ENCODE data around the gene WNK2.
"Not testable (repeated sequence)": the region's sequence is repeated elsewhere in the genome, so short reads cannot be mapped to it uniquely, and the experiment has no call there.

Gene WNK2

GRCh38 chr9:93361995-93362394 lies 178.1 kb downstream of the WNK2 start:
- H3K4me3 ChIP-seq: no peak overlapping the region
- no peaks in the 10 kb centered on the region for H3K36me3 ChIP-seq (ENCODE audit: insufficient read depth, low read length)
- no peak overlapping the region for H3K27ac ChIP-seq
- no peaks in the 10 kb centered on the region for H3K9me3 ChIP-seq (ENCODE audit: low read depth, low read length)
- DNase-seq (ENCODE audit: low read depth, low spot score): no peak
- no peak overlapping the region for H3K9ac ChIP-seq (ENCODE audit: insufficient read length)
- TF ChIP-seq EZH2 (IDR thresholded peaks at IDR 0.05) (no peak), POLR2AphosphoS5 (IDR thresholded peaks at IDR 0.05; ENCODE audit: borderline replicate concordance, low read depth, low read length) (no peak), FOXP2 (optimal IDR thresholded peaks at IDR 0.05; ENCODE audit: control extremely low read depth, extremely low read length, insufficient read depth) (no peak)

DNA sequence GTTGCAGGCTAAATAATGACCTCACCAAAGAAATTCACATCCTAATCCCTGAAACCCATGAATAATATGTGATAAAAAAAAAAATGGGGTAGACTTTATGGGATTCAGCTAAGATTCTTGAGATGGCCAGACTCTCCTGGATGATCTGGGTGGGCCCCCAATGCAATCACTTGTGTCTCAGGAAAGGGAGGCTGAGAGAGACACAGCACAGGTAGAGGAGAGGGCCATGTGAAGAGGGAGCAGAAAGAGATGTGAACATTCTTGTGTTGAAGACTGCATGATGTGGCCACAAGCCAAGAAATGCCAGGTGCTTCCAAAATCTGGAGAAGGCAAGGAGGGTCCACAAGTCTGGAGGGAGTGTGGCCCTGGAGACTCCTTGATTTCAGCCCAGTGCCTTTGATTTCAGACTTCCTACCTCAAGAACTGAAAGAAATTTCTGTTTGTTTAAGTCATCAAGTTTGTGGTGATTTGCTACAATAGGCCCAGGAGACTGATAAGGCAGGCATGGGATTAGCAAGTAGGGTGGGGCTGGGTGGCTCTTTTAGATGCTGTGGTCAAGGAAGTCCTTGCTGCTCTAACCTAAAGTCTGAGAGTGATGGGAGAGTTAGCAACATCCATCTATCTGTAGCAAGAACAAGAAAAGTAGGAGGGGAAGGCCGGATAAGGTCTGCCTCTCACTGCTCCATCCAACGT lies 180.9 kb downstream of the WNK2 start:
- no peaks in the 10 kb centered on the region for H3K36me3 ChIP-seq (ENCODE audit: insufficient read depth, low read length)
- no peak overlapping the region for H3K27ac ChIP-seq
- H3K9me3 ChIP-seq (ENCODE audit: low read depth, low read length): no peaks in the 10 kb centered on the region
- H3K9ac ChIP-seq (ENCODE audit: insufficient read length): no peak overlapping the region
- H3K4me3 ChIP-seq: no peak overlapping the region
- no peak for TF ChIP-seq EZH2 (IDR thresholded peaks at IDR 0.05)
- TF ChIP-seq POLR2AphosphoS5 (IDR thresholded peaks at IDR 0.05; ENCODE audit: borderline replicate concordance, low read depth, low read length): no peak
- no peak for TF ChIP-seq FOXP2 (optimal IDR thresholded peaks at IDR 0.05; ENCODE audit: control extremely low read depth, extremely low read length, insufficient read depth)
- DNase-seq (ENCODE audit: low read depth, low spot score): no peak

DNA sequence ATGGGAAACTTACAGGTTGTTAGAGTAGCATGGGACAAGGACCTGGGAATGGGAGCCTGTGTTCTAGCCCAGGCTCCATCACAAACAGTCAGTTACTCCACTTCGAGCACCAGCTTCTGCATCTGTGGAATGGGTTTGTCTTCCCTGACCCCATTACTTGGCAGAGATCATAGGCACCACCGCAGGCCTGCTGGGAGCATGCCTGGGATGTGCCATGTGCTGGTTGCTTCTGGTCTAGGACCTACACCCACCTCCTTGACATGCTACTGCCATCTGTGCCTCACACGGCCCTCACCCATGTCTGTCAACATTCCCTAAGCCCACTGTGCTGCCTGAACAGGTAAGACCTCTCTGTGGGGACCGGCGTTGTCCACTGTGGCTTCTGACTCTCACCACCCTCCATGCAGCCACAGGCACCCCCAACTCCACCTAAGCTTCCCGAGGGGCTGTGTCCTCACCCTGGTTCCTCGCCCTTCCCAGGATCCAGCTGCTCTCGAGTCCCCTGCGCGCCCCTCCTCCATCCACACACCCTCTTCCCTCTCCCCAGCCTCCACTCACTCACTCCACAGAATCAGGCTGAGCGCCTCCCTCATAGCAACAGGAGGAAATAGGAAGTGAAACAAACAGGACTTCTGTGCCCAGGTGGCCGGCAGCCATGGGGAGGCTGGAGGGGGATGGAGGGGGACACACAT lies 181.6 kb downstream of the WNK2 start:
- H3K4me3 ChIP-seq: no peak overlapping the region
- DNase-seq (ENCODE audit: low read depth, low spot score): no peak
- H3K9me3 ChIP-seq (ENCODE audit: low read depth, low read length): no peaks in the 10 kb centered on the region
- TF ChIP-seq POLR2AphosphoS5 (IDR thresholded peaks at IDR 0.05; ENCODE audit: borderline replicate concordance, low read depth, low read length) (no peak), EZH2 (IDR thresholded peaks at IDR 0.05) (no peak), FOXP2 (optimal IDR thresholded peaks at IDR 0.05; ENCODE audit: control extremely low read depth, extremely low read length, insufficient read depth) (no peak)
- no peaks in the 10 kb centered on the region for H3K36me3 ChIP-seq (ENCODE audit: insufficient read depth, low read length)
- no peak overlapping the region for H3K9ac ChIP-seq (ENCODE audit: insufficient read length)
- no peak overlapping the region for H3K27ac ChIP-seq

DNA sequence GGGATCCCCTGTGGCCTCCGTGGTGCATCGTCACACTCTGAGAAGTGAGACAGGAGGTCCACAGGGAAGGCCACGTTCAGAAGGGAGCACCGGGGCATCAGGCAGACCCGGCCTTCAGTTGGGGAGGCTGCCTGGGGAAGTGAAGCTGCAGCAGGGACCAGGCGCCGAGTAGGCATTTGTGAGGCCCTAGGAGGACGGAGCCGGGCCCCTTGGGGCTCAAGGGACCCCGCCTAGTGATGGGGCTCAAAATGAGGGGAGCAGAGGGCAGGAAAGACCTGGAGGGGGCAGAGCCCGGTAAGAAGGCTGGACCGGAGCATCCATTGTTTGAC lies 182.1 kb downstream of the WNK2 start:
- TF ChIP-seq EZH2 (IDR thresholded peaks at IDR 0.05): no peak
- TF ChIP-seq POLR2AphosphoS5 (IDR thresholded peaks at IDR 0.05; ENCODE audit: borderline replicate concordance, low read depth, low read length): no peak
- TF ChIP-seq FOXP2 (optimal IDR thresholded peaks at IDR 0.05; ENCODE audit: control extremely low read depth, extremely low read length, insufficient read depth): no peak
- DNase-seq (ENCODE audit: low read depth, low spot score): no peak
- Histone ChIP-seq H3K9ac (ENCODE audit: insufficient read length) (no peak overlapping the region), H3K36me3 (ENCODE audit: insufficient read depth, low read length) (no peaks in the 10 kb centered on the region), H3K27ac (no peak overlapping the region), H3K9me3 (ENCODE audit: low read depth, low read length) (no peaks in the 10 kb centered on the region), H3K4me3 (no peak overlapping the region)

- DNase-seq (ENCODE audit: low read depth, low spot score); H3K9ac ChIP-seq (ENCODE audit: insufficient read length); H3K4me3 ChIP-seq; H3K27ac ChIP-seq; H3K9me3 ChIP-seq (ENCODE audit: low read depth, low read length); H3K36me3 ChIP-seq (ENCODE audit: insufficient read depth, low read length): not testable (repeated sequence)
Measured at GRCh38 chr9:93366486-93366885, 182.5 kb downstream of the WNK2 start.

DNA sequence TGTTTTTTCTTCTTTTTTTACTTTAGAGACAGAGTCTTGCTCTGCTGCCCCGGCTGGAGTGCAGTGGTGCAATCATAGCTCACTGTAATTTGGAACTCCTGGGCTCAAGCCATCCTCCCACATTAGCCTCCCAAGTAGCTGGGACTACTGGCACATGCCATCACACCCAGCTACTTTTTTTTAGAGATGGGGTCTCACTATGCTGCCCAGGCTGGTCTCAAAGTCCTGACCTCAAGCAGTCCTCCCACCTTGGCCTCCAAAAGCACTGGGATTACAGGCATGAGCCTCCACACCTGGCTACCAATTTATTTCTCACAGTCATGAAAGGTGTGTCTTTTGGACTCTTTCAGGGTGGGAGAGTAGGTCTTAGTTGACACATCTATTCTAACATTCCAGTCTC lies 184.5 kb downstream of the WNK2 start:
- Histone ChIP-seq H3K4me3 (no peak overlapping the region), H3K9me3 (ENCODE audit: low read depth, low read length) (no peaks in the 10 kb centered on the region), H3K9ac (ENCODE audit: insufficient read length) (no peak overlapping the region), H3K27ac (no peak overlapping the region), H3K36me3 (ENCODE audit: insufficient read depth, low read length) (no peaks in the 10 kb centered on the region)
- TF ChIP-seq POLR2AphosphoS5 (IDR thresholded peaks at IDR 0.05; ENCODE audit: borderline replicate concordance, low read depth, low read length) (no peak), EZH2 (IDR thresholded peaks at IDR 0.05) (no peak), FOXP2 (optimal IDR thresholded peaks at IDR 0.05; ENCODE audit: control extremely low read depth, extremely low read length, insufficient read depth) (no peak)
- DNase-seq (ENCODE audit: low read depth, low spot score): no peak

DNA sequence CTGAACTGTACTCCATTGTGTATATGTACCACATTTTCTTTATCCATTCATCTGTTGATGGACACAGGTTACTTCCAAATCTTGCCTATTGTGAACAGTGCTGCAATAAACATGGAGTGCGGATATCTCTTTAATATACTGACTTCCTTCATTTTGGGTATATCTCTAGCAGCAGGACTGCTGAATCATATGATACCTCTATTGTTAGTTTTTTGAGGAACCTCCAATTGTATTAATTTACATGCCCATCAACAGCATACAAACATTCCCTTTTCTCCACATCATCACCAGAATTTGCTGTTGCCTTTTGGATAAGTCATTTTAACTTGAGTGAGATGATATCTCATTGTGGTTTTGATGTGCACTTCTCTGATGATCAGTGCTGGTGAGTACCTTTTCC lies 185.7 kb downstream of the WNK2 start:
- no peak overlapping the region for H3K9ac ChIP-seq (ENCODE audit: insufficient read length)
- no peaks in the 10 kb centered on the region for H3K36me3 ChIP-seq (ENCODE audit: insufficient read depth, low read length)
- no peak overlapping the region for H3K4me3 ChIP-seq
- H3K9me3 ChIP-seq (ENCODE audit: low read depth, low read length): no peaks in the 10 kb centered on the region
- H3K27ac ChIP-seq: no peak overlapping the region
- no peak for DNase-seq (ENCODE audit: low read depth, low spot score)
- TF ChIP-seq FOXP2 (optimal IDR thresholded peaks at IDR 0.05; ENCODE audit: control extremely low read depth, extremely low read length, insufficient read depth): no peak
- no peak for TF ChIP-seq EZH2 (IDR thresholded peaks at IDR 0.05)
- no peak for TF ChIP-seq POLR2AphosphoS5 (IDR thresholded peaks at IDR 0.05; ENCODE audit: borderline replicate concordance, low read depth, low read length)
